ENCODE results near the gene RBM12.
A peak's percentile ranks its signal among the peaks of the same experiment; 100 is the strongest.

The RBM12 gene

DNA sequence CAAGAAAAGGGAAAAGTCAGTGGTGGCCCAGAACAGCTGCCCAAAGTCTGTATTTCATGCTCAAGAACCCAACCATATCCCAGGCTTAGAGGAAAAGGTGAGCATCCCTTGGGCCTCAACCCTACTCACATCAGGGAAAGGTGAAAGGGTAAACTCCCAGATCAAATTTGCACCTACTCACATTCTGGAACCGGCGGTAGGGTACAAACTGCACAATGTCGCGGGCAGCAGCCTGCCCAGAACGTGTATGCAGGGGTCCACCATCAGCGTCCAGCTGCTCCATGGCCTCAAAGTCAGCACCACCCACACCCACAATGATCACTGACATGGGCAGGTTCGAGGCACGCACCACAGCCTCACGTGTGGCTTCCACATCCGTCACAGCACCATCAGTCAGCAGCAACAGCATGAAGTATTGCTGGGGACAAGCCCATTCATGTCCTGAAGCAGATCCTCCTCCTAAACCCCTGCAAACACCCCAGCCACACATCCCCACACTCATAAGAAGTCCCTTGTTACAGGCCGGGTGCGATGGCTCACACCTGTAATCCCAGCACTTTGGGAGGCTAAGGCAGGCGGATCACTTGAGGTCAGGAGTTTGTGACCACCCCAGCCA, 38.2 kb downstream of the RBM12 start:
- FAIRE-seq (no peak), DNase-seq (ENCODE audit: insufficient read length, low spot score) (no peak)

DNA sequence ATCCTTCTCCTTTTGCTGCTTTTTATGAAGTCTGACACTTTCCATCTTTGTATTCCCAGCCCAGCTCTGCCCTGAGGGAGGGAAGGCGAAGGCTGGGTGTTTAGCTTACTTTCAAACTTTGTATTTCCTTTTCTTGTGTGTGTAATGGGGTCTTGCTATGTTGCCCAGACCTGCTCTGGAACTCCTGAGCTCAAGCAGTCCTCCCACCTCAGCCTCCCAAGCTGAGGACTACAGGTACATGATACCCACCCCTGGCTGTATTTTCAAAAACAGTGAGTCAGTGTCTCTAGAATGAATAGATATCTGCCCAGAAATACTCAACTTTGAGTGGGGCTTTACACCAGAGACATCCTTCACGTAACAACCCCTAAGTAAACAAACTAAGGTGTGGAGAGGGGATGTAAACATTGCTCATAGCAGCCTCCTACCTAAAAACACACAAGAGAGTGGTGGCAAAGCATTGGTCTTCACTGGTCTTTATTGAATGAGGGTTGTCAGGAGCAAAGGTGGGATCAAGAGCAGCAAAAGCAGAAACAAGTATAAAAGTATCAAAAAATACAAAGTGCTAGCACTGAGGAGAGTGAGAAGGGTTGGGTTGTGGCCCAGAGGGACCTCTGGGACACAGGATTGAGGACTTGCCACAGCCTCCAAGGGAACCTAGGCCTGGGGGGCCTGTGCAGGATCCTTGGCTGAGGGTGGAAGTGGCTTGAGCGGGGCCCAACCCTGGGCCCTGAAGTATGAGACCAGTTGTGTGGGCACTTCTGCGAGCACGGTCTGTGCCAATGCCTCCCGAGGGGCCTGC, 38.9 kb downstream of the RBM12 start:
- no peak for FAIRE-seq
- DNase-seq (ENCODE audit: insufficient read length, low spot score), result no peak

DNA sequence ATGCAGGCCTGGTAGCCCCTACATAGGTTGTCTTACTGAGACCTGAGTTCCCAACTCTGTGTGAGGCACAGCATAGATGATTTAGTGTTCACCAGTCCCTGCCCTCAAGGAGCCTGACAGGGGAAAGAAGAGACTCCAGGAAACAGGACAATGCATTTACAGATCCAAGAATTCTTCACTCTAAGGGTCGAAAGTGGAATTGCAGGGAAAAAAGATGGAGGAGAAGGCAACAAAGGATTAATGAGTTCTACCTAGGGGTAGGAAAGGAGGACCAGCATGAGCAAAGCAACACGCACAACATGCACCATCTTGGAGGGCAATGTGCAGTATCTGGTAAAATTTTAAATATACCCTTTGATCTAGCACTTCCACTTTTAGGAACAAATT, 43.1 kb downstream of the RBM12 start:
- no peak for FAIRE-seq
- no peak for DNase-seq (ENCODE audit: insufficient read length, low spot score)

DNA sequence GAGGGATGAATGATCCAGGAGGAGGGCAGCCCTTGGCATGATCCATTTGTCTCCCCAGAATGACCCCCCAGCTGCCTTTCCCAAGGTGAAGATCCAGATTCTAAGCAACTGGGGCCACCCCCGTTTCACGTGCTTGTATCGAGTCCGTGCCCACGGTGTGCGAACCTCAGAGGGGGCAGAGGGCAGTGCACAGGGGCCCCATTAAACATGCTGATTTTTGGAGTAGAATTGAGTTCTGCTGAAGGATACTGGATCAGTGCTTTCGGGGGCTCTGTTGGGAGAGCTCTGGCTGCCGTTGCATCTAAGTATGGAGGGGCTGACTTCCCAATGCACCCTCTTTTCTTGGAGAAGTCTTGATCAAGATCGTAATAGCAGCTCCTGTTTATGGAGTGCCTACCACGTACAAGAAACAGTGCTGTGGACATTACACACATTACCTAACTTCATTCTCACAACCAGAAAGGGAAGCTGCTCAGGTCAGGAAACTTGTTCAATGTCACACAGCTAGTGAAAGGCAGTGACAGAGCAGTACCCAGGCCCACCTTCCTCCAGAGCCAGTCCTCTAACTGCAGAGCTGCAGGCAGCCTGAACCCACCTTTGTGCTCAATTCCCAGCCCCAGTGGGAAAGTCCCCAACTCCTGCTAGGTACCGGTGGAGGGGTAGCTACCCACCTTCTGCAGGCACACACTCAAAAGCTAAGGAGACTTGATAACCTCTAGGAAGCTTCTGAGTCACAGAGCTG, 43.7 kb downstream of the RBM12 start:
- DNase-seq (ENCODE audit: insufficient read length, low spot score), result no peak
- no peak for FAIRE-seq

DNA sequence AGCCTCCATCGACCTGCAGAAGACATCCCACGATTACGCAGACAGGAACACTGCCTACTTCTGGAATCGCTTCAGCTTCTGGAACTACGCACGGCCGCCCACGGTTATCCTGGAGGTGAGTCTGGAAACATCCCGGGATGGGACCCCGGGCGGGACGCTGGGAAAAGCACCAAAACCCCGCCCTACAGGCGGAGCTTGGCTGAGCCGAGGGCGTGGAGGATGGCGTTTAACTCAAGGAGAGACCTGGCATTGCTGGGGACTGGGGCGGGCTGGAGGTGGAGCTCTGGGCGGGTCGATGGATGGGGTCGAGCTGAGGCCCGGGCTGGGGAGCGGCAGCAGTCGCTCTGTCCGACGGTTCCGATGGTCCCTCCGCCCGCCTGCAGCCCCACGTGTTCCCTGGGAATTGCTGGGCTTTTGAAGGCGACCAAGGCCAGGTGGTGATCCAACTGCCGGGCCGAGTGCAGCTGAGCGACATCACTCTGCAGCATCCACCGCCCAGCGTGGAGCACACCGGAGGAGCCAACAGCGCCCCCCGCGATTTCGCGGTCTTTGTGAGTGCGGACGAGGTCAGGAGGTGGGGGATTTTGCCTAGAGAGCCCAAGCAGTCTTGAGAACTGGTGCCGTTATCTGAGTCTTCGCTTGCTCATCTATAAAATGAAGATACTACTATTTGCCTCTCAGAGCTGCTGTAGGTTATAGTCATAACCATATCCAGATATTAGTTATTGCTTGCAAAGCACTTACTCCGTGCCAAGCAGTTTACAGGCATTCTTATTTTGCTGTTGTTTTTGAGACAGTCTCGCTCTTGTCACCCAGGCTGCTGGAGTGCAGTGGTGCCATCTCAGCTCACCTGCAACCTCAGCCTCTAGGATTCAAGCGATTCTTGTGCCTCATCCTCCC, 45.3 kb downstream of the RBM12 start:
- DNase-seq (ENCODE audit: insufficient read length, low spot score) (peak; percentile 95), FAIRE-seq (peak; percentile 89)

DNA sequence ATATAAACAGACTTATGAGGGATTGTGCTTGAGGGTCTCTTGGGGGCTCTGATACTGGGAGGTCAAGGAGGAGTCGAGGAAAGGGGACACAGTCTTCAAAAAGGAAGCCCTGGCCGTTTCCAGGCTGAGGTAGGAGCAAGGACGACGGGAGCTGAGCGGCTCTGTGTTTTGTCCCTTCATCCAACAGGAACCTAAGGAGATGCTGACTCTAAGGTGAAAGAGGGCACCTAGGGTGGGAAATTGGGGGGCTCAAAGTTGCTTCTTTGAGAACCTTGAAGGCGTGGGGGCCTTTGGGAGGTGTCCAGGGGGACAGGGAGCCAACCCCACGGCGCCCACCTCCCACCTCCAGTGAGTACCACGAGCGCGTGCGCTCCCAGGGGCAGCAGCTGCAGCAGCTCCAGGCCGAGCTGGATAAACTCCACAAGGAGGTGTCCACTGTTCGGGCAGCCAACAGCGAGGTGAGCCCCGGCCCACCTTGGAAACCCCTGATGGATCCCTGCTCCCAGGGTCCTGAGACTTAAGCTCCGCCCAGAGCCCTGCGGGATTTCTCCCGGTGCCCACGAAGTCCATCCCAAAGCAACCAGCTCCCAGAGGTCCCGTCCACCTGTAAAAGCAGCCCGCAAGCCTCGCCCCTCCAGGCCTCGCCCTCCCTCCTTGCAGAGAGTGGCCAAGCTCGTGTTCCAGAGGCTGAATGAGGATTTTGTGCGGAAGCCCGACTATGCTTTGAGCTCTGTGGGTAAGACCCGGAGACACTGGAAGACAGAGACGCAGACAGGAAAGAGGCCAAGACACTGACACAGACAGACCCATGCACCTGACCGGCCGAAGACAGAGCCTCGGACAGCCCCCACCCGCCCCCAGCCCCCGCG, 46.2 kb downstream of the RBM12 start:
- no peak for FAIRE-seq
- peak; percentile 39 for DNase-seq (ENCODE audit: insufficient read length, low spot score)

DNA sequence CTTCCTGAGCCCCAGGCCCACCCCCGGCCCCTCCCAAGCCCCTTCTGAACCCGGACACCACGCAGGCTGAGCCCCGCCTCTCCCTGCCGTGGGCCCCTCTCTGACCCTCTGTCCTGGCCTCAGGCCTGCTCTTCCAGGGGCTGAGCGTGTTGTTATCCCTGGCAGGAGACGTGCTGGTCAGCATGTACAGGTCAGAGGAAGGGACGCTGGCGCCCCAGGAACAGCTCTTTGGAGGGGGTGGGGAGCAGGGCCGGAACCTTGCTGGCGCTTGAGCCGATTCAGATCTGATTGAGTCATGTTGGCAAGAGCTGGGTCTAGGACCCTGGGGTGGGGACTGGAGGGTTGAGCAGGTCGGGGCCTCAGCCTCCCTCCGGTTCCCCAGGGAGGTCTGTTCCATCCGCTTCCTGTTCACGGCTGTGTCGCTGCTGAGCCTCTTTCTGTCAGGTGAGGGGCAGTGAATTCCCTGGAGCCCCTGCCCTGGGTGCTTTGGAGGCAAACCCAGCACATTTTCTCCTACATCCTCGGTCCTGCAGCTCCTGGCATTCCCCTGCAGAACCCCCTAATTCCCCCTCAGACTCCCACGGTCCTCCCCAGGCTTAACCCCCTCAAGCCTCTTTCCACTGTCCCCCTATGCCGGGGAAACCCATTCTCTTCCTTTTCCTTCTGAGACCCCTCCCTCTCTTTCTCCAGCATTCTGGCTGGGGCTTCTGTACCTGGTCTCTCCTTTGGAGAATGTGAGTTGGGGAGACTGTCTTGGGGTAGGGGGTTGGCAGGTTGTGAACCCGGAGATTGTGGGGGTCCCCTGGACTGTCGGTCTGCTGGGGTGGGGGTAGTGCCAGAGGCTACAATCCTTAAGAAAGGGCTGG, 47.1 kb downstream of the RBM12 start:
- DNase-seq (ENCODE audit: insufficient read length, low spot score) (peak; percentile 53), FAIRE-seq (no peak)

DNA sequence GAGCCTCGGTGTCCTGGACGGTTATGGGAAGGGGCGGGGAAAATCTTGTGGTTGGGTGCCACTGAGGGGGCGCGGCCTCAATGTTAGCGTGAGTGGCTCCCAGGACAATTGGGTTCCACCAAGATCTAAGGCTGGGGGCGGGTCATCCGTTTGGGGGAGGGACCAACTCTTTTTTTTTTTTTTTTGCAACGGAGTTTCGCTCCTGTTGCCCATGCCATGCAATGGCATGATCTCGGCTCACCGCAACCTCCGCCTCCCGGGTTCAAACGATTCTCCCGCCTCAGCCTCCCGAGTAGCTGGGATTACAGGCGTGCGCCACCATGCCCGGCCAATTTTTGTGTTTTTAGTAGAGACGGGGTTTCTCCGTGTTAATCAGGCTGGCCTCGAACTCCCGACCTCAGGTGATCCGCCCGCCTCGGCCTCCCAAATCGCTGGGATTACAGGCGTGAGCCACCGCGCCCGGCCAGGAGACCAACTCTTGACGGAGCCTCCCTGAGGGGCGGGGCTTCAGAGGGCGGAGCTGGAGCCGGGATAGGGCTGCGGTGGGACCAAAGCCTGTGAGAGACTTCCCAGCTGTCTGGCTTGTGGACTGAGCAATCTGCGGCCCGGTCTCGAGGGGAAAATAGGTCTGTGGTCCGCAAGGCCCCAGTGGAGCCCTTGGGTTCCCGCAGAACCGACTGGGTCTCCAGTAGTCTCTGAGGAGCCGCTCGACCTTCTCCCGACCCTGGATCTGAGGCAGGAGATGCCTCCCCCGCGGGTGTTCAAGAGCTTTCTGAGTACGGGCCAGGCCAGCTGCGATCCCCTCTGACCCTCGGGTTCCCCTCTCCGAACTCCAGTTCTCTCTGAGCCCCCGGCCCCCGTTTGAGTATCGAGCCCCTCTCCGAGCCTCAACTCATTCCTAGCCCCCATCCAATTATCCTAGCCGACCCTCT, 48.0 kb downstream of the RBM12 start:
- FAIRE-seq (no peak), DNase-seq (ENCODE audit: insufficient read length, low spot score) (no peak)

DNA sequence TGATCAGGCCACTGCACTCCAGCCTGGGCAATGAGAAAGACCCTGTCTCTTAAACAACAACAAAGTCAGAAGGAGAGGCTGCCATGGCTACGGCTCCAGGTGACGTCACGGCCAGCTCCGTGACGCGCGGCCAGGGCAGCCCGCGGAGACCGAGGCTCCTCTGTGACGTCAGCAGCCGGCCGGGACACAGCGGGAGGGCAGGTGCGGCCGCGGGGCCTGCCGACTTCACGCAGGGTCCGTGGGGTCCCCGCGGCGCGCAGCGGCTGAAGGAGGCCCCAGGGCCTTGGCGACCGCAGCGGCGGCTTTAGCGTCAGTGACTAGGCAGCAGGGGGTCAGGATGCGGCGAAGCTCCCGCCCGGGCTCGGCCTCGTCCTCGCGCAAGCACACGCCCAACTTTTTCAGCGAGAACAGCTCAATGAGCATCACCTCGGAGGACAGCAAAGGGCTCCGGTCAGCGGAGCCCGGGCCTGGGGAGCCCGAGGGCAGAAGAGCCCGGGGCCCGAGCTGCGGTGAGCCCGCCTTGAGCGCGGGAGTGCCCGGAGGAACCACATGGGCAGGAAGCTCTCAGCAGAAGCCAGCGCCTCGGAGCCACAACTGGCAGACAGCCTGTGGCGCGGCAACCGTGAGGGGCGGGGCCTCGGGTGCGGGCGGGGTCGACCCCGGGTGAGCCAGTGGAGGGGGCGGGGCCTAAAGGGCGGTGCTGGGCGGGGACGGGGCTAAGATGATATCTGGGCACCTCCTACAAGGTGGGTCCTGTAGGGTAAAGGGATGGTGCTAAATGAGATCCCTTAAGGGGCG, 48.8 kb downstream of the RBM12 start, which contains the start of gene SPAG4:
SPAG4 (plus strand) TSS at position 163 of the 798 bp plus-strand sequence; CDS start at position 338, 175 bp downstream.
- DNase-seq (ENCODE audit: insufficient read length, low spot score), result peak; percentile 98
- peak; percentile 89 for FAIRE-seq

DNA sequence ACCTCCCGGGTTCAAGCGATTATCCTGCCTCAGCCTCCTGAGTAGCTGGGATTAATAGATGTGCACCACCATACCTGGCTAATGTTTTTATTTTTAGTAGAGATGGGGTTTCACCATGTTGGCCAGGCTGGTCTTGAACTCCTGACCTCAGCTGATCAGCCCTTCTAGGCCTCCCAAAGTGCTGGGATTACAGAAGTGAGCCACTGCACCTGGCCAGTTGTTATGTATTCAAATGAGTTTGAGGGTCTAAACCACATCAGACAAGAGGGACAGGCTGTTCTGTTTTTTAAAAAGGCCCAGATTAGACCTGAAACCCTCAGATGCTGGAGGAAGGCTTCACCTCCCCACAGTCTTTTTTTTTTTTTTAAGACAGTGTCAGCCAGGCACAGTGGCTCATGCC, 53.2 kb downstream of the RBM12 start:
- DNase-seq (ENCODE audit: insufficient read length, low spot score) (no peak), FAIRE-seq (no peak)

DNA sequence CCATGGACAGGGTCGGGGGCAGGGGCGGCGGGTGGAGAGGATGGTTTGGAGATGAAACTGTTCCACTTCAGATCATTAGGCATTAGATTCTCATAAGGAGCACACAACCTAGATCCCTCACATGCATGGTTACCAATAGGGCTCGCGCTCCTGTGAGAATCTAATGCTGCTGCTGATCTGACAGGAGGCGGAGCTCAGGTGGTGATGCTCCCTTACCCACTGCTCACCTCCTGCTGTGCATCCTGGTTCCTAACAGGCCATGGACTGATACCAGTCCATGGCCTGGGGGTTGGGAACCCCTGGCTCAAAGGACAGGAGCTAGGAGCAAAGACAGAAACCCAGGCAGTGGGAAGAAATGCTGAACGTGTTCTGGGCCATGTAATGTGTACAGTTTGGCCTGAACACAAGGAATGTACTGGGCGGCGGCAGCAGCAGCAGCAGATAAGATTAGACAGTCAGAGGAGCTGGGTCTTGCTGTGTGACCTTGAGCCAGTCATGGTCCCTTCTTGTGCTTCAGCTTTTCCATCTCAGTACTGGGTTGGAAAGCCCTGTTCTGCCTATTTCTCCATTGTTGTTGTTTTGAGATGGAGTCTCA, 53.8 kb downstream of the RBM12 start:
- DNase-seq (ENCODE audit: insufficient read length, low spot score), result no peak
- no peak for FAIRE-seq

DNA sequence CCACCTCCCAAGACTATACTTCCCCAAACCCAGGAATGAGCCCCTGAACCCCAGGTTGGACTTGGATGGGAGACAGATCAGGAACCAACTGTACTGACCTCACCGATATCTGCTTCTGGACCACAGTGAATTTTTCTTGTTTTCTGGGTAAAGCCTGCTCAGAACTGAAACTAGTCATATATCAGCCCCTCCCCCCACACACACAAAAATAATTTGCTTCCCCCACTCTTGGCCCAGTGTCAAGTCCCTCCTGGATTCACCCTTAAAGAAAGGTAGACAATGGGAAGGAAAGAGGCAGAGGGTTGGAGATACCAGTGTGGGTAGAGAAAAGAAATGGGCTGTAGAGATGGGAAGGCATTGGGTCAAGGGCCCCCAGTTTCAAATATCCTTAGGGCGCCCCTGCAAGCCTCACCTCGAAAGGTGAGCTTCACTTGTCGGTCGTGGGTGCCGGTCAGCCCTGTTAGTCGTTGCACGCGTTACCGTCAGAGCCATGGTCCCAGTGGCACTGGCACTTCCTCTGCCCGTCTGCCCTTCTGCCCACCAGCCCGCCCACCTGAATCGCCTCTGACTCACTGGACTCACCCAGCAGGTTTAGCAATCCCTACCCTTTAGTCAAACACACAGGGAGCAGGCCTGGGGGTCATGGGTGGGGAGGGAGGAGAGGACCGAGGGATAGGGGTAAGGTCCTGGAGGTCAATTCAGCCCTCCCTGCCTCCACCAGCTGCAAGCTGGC, 57.5 kb downstream of the RBM12 start:
- FAIRE-seq (no peak), DNase-seq (ENCODE audit: insufficient read length, low spot score) (no peak)

DNA sequence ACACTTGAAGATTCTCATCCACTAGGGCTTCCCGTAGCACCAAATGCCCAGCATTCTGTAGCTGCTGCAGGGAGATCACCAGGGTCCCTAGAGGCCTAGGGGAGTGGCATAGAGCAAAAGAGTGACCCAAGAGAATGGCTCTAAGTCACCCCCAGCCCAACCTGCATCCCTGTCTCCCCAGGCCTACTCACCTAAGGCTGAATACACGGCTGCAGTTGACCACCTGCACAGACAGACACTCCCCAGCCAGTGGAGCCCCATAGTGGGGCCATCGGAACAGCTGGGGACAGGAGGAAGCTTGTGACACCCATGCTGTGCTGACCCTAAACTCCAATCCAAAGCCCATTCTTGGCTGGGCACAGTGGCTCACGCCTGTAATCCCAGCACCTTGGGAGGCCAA, 58.6 kb downstream of the RBM12 start:
- DNase-seq (ENCODE audit: insufficient read length, low spot score) (no peak), FAIRE-seq (no peak)

DNA sequence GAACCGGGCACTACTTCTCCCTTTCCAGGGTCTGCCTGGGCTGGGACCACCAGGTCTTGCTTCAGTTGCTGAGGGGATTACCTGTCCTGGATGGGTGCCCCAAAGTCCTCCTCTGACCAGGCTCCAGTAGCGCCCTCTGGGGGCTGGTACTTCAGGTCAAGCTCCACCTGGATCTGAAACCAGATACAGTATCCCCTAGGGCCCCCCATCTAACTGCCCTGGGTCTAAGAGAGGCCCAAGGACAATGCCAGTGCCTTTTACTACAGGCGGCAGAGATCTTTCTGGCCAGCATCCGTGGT, 60.3 kb downstream of the RBM12 start:
- FAIRE-seq, result no peak

DNA sequence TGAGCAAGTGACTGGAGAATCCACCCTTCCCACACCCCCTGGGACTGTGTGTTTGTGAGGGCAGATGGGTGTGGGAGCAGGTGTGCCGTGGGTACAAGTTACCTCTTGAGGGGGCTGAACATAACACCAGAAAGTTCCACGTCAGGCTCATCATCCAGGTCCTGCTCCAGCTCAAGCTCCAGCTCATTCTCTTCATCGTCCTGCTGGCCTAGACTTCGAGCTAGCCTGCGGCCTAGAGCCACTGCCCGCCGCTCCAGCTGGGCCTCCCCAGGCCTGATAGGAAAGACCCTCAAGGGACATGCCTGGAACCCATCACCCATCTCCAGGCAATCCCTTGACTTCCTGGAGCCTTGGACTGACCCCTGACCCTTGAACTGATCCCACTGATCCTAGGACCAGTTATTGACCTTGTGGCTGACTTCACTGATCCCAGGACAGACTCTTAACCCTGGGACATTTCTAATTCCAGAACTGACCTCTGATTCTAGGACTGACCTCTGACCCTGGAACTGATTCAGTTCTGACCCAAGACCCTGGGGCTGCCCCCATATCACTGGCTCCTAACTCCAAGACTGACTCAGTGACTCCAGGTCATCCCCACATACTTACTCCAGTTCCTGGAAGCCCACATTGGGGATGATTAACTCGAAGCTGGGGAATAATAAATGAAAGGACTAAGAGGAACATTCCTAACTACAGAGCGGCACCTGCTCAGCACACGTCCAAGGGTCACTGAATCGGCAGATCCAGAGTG, 60.8 kb downstream of the RBM12 start:
- DNase-seq (ENCODE audit: insufficient read length, low spot score) (no peak), FAIRE-seq (peak; percentile 48)

More for the DNA sequence above, 60.3 kb downstream of the RBM12 start:
- DNase-seq (ENCODE audit: insufficient read length, low spot score), result no peak
